NOMO-1 treated with dmso at 0.1 percent for 144 hours (cell line): ENCODE measurements around the gene FMN1.

Source experiments
- DNase-seq: peaks from one replicate; lab custom pipeline; 2025; ENCODE audit not compliant: unreplicated experiment; lab: John Stamatoyannopoulos, UW

Gene FMN1

GRCh38 chr15:33201491-33202231 is 7.1 kb upstream of the FMN1 start:
- peak; percentile 49 for DNase-seq

GRCh38 chr15:33200903-33201302 is 6.4 kb upstream of the FMN1 start:
- DNase-seq = no peak

GRCh38 chr15:33200444-33200843 is 5.9 kb upstream of the FMN1 start:
- no peak for DNase-seq

- no peak for DNase-seq
These were observed 4.0 kb upstream of the FMN1 start for GRCh38 chr15:33198541-33198940.

- DNase-seq = no peak
These were observed 3.1 kb upstream of the FMN1 start for GRCh38 chr15:33197636-33198035.

- DNase-seq = no peak
These were observed 277 bp downstream of the FMN1 start for GRCh38 chr15:33194237-33194636.

GRCh38 chr15:33191591-33191990 is 2.9 kb downstream of the FMN1 start:
- no peak for DNase-seq

- DNase-seq = no peak
These were observed 4.0 kb downstream of the FMN1 start for GRCh38 chr15:33190539-33190938.

GRCh38 chr15:33188641-33189257 is 5.8 kb downstream of the FMN1 start:
- DNase-seq = peak; percentile 23

GRCh38 chr15:33188159-33188558 is 6.4 kb downstream of the FMN1 start:
- no peak for DNase-seq

GRCh38 chr15:33183334-33183733 is 11.2 kb downstream of the FMN1 start:
- no peak for DNase-seq

- no peak for DNase-seq
These were observed 11.6 kb downstream of the FMN1 start for GRCh38 chr15:33182926-33183325.

- DNase-seq = no peak
These were observed 12.1 kb downstream of the FMN1 start for GRCh38 chr15:33182278-33182905.

GRCh38 chr15:33179874-33180273 is 14.6 kb downstream of the FMN1 start:
- no peak for DNase-seq

- DNase-seq = no peak
These were observed 23.3 kb downstream of the FMN1 start for GRCh38 chr15:33171202-33171601.

GRCh38 chr15:33169625-33170024 is 24.9 kb downstream of the FMN1 start:
- DNase-seq = no peak

- no peak for DNase-seq
These were observed 26.1 kb downstream of the FMN1 start for GRCh38 chr15:33168444-33168843.

- no peak for DNase-seq
These were observed 30.7 kb downstream of the FMN1 start for GRCh38 chr15:33163816-33164215.

- no peak for DNase-seq
These were observed 33.3 kb downstream of the FMN1 start for GRCh38 chr15:33161209-33161608.

- DNase-seq = no peak
These were observed 33.8 kb downstream of the FMN1 start for GRCh38 chr15:33160581-33161165.

GRCh38 chr15:33159726-33160453 is 34.6 kb downstream of the FMN1 start:
- DNase-seq = no peak
